GM21528 (cell line): ENCODE results near the gene ARFGEF2.
"Not testable (repeated sequence)": the region's sequence is repeated elsewhere in the genome, so short reads cannot be mapped to it uniquely, and the experiment has no call there.

Experiments
- ATAC-seq: cut with Tn5 transposase; IDR thresholded peaks from one replicate; pipeline ENCODE4 v1.9.1; 2021; ENCODE audit warnings: mild to moderate bottlenecking, moderate library complexity; ENCODE audit not compliant: unreplicated experiment, low FRiP score

The ARFGEF2 gene

GRCh38 chr20:48921168-48921882 is at the start of gene ARFGEF2:
Gene ARFGEF2, plus strand, starts transcription at chr20:48921711. Its CDS starts 179 bp downstream, at chr20:48921890.
- ATAC-seq, result peak; percentile 70

GRCh38 chr20:48875233-48875913 is 46.1 kb upstream of the ARFGEF2 start:
- no peak for ATAC-seq

GRCh38 chr20:48875914-48876240 is 45.6 kb upstream of the ARFGEF2 start:
- no peak for ATAC-seq

- no peak for ATAC-seq
Observed at GRCh38 chr20:48877304-48877703, 44.2 kb upstream of the ARFGEF2 start.

GRCh38 chr20:48878534-48879248 is 42.8 kb upstream of the ARFGEF2 start:
- no peak for ATAC-seq

GRCh38 chr20:48879612-48880245 is 41.8 kb upstream of the ARFGEF2 start:
- no peak for ATAC-seq

- no peak for ATAC-seq
Observed at GRCh38 chr20:48880331-48880730, 41.2 kb upstream of the ARFGEF2 start.

GRCh38 chr20:48880981-48881657 is 40.4 kb upstream of the ARFGEF2 start:
- ATAC-seq, result no peak

- no peak for ATAC-seq
Observed at GRCh38 chr20:48885237-48885636, 36.3 kb upstream of the ARFGEF2 start.

GRCh38 chr20:48886194-48886593 is 35.3 kb upstream of the ARFGEF2 start:
- no peak for ATAC-seq

GRCh38 chr20:48886811-48887210 is 34.7 kb upstream of the ARFGEF2 start:
- ATAC-seq, result no peak

GRCh38 chr20:48888517-48888916 is 33.0 kb upstream of the ARFGEF2 start:
- ATAC-seq, result not testable (repeated sequence)

- no peak for ATAC-seq
Observed at GRCh38 chr20:48889140-48889790, 32.2 kb upstream of the ARFGEF2 start.

- ATAC-seq, result no peak
Observed at GRCh38 chr20:48891235-48892048, 30.1 kb upstream of the ARFGEF2 start.

- no peak for ATAC-seq
Observed at GRCh38 chr20:48892049-48892470, 29.5 kb upstream of the ARFGEF2 start.

- no peak for ATAC-seq
Observed at GRCh38 chr20:48892891-48893290, 28.6 kb upstream of the ARFGEF2 start.

GRCh38 chr20:48893374-48893773 is 28.1 kb upstream of the ARFGEF2 start:
- ATAC-seq, result no peak

GRCh38 chr20:48897305-48898010 is 24.1 kb upstream of the ARFGEF2 start:
- ATAC-seq, result no peak

GRCh38 chr20:48898210-48898609 is 23.3 kb upstream of the ARFGEF2 start:
- ATAC-seq, result no peak
